GM15510 (cell line): Measurements from ENCODE around the gene TMEM273.

Experiments used
- POLR2A ChIP-seq: IDR thresholded peaks from 3 replicates; pipeline ENCODE4 v1.6.1; 2011; ENCODE audit warnings: borderline replicate concordance; ENCODE audit not compliant: insufficient read length; ENCODE audit errors: extremely low read depth

Gene TMEM273

GRCh38 chr10:49131507-49132361 is 56.5 kb downstream of the TMEM273 start:
- TF ChIP-seq POLR2A: no peak

- TF ChIP-seq POLR2A: no peak
Measured at GRCh38 chr10:49129376-49129775, 58.8 kb downstream of the TMEM273 start.

- TF ChIP-seq POLR2A: no peak
Measured at GRCh38 chr10:49128854-49129253, 59.3 kb downstream of the TMEM273 start.

- TF ChIP-seq POLR2A: no peak
Measured at GRCh38 chr10:49123981-49124950, 63.9 kb downstream of the TMEM273 start.

DNA sequence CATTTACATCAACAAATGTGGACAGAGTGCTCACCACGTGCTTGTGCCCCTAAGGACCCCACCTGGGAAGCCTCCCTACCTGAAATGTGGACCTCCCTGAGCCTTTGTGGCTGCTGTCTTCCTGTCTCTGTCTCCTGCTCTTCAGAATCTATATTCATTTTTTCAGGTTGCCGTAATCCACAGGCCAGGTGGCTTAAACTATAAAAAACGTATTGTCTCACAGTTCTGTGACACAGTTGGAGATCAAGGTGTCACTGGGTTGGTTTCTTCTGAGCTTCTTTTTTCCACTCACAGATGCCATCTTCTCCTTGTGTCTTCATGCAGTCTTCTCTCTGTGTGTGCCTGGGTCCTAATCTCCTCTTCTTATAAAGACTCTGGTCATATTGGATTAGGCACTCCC is 67.3 kb downstream of the TMEM273 start:
- no peak for TF ChIP-seq POLR2A

GRCh38 chr10:49119746-49120145 is 68.4 kb downstream of the TMEM273 start:
- TF ChIP-seq POLR2A: no peak

DNA sequence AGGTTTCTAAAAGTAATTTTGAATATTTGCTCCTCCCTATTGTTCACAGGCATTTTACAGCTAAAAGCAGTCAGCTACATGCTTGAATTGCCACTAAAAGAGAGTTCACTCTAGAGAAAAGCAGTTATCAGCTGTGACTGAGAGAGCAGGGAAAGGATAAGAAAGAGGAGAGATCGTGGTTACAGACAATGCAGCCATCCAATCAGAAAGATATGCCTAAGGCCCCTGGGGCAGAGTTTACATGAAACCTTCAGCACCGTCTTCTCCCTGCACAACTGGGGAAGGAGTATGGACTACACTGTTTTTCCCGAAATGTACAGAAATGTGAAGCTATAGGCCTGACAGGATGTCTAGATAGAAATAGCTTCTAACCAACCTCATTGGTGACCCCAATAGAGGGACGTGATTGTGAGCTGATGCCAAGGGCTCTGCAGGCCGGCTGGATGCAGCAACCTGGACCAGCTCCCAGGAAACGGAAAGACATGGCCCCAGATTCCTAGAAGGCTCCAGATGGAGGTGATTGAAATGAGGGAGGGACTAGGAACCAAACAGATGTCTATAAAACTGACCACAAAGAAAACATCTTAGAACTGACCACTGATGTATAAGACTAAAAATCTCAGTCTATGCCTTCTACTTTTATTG is 69.6 kb downstream of the TMEM273 start:
- TF ChIP-seq POLR2A: no peak

- TF ChIP-seq POLR2A: no peak
Measured at GRCh38 chr10:49117376-49118070, 70.7 kb downstream of the TMEM273 start.

DNA sequence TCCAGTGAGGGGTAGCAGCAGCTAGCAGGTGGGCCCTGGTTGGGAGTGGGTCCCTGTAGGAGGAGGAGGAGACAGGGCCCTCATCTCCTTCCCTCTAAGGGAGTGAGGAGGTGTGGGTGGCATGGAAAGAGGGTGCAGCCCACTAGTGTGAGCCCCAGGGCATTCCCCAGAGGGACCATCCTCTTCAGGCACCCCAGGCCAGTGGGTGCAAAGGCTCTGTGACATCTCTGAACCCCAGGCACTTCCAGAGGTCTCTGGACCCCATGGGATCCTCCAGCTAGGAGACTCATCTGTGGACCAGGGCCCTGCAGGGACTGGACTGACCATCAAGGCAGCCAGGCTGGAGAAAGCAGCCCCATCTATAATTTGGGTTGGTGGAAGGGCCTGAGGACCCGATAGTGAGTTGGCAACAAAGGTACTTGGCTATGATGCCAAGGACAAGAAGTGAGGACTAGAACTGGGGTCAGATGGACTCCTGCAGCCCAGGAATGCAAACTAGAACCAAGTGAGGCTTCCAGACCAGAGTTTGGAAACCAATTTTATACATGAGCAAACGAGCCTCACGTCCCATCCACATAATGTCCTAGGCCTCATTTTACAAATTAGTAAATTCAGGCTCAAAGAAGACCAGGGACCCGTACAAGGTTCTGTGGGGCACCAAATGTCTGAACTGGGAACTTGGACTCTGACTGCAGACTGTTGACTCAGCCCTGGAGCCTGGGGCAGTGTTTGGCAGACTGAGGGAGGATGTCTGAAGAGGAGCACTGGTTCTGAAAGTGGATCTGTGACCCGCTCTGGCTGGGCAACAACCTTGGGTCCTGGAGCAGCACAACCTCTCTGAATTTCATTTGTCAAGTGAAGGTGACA is 71.4 kb downstream of the TMEM273 start:
- TF ChIP-seq POLR2A: no peak

GRCh38 chr10:49115796-49116508 is 72.2 kb downstream of the TMEM273 start:
- no peak for TF ChIP-seq POLR2A

DNA sequence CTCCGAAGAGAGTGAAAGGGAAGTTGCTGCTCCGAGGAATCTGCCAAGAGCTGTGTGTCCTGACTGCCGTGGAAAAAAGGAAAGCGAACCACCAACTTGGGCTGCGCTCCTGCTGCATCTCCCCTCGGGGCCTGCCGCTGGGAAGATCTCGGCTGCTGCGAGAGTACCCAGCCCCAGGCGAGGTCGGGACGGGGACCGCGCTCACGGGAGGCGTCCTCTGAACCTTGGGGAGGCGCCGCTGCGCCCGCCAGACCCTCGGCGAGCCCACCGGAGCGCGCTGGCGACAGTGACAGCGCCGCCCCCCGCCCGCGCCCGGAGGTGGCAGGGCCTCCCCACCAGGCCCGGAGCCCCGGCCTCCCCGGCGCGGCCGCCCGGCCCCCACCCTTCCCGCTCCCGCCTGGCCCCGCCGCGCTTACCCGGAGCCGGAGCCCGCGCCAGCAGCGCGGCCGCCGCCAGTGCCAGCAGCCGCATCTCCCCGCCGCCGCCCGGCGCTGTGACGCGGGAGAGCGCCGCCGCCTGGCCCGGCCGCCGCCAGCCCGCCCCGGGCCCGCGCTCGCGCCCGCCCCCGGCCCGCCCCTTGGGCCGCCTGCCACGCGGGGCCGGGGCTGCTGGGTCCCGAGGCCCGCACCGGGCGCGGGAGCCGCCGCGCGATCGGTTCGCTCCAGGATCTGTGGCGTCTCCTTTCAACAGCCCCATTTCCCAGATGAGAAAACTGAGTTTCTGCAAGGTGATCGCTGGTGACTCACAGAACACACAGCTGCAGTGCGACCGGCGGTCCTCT is 73.0 kb downstream of the TMEM273 start, which contains the start of gene VSTM4:
TSS of gene VSTM4 (minus strand) at position 508 of the 781 bp plus-strand sequence. CDS start at position 471, 37 bp downstream.
- no peak for TF ChIP-seq POLR2A

DNA sequence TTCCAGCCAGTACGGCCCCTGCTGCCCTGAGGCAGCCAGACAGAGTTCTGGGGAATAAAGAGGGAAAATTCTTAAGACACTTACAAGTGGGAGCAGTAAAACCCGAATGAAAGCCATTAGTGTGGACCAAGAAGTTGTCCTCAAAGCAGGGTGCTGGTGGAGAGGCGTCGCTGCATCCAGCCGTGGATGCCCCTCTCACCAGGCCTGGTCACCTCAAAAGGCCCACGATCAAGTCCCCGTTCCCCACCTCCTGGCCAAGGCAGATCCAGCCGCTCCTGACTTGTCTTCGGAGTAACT is 73.5 kb downstream of the TMEM273 start:
- TF ChIP-seq POLR2A: no peak
